ENCODE measurements around the gene KANK4.

Gene KANK4

GRCh38 chr1:62304515-62304914 is 14.7 kb downstream of the KANK4 start:
- DNase-seq: no peak

DNA sequence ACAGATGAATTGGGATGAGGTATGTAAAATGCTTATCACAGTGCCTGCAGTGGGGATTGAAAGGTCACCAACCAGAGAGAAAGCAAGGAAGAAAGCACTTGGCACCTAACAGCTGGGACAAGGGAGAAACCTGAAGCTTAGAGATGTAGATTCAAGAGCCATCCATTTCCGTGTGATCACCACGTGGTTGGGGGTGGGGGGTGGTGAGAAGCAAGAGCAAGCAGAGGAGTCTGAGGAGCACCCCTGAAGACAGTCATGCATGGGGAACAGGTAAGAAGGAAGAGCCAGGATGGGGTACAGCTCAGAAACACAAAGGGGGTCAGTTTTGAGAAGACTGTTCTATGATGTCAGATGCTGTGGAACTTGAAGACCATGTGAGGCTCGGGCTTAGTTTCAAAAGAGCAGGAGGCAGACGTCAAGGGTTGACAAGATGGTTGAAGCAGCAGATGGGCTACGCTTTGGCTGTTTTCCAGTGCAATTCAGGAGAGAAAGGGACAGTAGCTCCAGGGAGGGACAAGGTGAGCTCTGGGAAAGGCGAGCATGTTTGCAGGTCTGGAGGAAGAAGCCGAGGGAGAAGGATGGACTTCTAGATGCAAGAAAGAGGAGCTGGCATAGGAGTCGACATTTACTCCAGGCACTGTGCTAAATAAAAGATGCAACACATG is 17.4 kb downstream of the KANK4 start:
- DNase-seq: no peak

GRCh38 chr1:62299426-62300200 is 19.6 kb downstream of the KANK4 start:
- no peak for DNase-seq

DNA sequence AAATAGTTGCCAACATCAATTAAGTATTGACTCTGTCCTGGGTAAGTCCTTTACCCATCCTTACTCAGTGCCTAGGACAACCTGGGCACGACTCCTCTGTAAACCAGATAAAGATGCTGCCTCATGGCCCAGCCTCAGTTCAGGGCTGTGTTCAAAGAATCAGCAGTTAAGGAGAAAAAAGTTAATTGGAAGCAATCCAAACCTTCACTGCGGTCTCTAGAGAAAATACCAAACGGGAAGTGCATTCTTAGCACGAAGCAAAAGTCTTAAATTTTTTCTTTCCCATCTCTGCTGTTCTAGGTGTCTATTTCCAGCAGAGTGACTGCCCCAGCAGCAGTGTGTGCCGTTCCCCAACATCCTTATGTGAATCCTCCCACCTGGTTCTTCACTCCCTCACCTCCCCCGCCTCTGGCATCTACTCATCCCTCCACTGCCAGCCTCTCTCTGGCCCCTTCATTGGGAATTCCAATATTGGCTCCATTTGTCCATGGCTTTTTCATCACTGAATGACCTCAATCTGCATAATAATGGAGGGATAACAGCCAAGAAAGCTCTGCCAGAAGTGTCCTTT is 23.2 kb downstream of the KANK4 start:
- DNase-seq: no peak

DNA sequence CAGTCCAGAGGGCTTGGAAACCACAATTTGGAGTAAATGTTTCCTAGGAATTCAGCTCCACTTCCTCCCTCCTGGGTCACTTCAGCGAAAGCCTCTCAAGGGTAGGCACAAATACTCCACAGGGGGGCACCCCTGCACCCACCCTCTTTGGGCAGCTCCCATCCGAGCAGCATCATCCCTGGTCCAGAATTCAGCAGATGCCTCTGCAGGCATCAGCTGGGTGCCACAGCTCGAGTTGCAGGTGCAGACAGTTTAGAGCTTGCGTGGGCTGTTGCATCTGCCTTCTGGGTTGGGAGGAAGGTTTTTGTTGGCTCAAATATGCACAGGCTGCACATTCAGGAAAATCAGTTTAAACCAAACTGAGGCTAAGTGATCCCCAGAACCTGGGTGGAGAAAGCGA is 25.0 kb downstream of the KANK4 start:
- no peak for DNase-seq

GRCh38 chr1:62288662-62289061 is 30.6 kb downstream of the KANK4 start:
- DNase-seq: no peak

DNA sequence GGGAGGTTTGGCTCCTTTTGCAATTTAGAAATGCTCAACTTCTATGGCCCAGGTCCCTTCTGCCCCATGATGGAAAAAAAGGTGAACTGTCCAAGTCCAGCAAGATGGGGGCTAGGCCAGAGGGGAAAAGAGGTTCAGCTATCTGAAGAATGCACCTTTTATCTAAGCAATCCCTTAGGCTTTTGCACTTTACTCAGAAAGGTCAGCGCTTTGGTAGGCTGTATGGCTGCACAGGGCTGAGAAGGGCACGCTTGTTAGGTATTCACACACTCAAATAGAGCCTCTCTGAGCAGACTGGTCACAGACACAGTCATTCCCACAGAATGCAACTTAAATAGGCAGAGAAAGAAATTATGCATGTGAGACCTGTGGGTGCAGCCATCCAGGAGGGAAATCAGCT is 31.0 kb downstream of the KANK4 start:
- DNase-seq: no peak

GRCh38 chr1:62286786-62287224 is 32.4 kb downstream of the KANK4 start:
- no peak for DNase-seq

GRCh38 chr1:62285984-62286785 is 33.0 kb downstream of the KANK4 start:
- no peak for DNase-seq

- no peak for DNase-seq
These were observed 33.8 kb downstream of the KANK4 start for GRCh38 chr1:62285440-62285839.

GRCh38 chr1:62283986-62284385 is 35.2 kb downstream of the KANK4 start:
- DNase-seq: no peak

- no peak for DNase-seq
These were observed 36.1 kb downstream of the KANK4 start for GRCh38 chr1:62282909-62283755.

DNA sequence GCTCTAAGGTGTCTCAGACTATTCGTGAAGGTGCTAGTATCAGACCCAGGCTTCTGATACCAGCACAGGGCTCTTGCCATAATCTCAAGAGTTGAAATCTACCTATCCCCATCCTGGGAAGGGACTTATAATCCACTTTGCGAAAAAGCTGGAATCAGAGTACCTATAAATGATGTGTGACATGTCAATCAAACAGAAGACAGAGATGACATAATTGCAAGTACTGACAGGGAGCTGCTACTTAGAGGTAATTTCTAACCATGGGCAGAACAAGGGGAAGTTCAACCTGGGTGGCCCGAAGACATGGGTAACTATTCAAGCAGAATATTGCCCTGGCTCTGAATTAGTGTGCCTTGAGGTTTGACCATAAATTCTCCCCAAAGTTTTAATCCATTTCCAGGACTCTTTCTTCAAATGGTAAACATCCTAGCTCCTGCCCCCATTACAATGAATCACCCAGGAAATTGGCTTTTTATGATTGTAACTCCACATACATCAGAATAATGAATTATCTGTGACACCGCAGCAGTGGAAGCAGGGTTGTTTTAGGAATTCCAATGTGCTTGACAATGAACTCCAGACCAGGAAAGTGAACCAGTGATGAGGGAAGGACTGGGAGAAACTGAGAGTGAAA is 37.2 kb downstream of the KANK4 start:
- DNase-seq: no peak

DNA sequence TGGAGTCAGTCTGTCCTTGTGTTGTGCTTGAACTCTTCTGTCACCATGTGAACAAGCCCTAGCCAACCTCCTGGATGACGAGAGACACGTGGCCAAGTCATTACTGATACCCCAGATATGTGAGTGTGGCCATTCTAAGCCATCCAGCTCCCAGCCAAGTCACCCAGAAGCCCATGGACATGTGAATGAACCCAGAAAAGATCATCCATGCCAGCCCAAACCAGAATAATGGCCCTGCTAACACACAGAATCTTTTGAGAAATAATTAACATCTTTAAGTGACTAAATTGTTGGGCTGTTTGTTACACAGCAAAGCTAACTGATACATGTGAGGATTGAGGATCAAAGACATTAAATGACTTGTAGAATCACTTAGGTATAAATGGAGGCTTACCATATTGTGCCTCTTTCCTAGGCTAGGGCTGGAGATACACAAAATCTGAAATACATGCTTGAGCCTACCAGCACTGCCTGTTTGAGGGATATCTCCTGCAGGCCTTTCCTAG is 38.2 kb downstream of the KANK4 start:
- DNase-seq: no peak

DNA sequence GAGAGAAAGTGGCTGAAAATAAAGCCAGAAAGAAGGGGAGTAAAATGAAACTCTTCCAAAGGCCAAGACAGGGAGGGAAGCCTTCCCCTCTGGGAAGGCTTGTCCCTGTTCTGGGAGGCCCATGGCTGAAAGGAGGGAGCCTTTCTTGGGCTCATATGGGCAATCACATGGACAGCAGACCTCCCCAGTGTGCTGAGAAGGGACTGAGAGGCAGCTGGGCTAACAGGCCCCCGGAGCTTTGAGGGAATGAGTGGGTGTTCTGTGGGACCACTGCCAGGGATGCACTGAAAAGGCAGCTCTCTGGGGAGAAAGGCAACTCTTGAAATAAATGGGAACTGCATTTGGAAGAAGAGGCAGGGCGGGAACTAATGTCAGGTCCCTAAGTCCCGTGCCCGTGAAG is 39.1 kb downstream of the KANK4 start:
- no peak for DNase-seq

DNA sequence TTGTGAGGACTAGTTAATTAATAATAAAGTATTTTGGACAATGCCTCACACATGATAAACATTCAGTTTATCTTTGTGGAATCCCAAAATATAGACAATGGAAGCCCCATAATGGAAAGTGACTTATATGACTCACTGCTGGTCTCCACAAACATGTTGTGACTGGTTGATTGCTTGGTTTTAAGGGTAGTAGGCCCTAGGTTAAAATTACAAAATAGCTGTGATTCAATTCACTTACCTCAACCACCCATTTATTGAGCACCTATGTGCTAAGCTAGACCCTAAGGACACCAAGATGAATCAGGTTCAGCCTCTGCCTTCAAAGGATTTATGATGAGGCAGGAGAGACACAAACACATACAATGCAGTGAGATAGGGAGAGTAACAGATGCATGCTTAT is 42.4 kb downstream of the KANK4 start:
- DNase-seq: no peak

DNA sequence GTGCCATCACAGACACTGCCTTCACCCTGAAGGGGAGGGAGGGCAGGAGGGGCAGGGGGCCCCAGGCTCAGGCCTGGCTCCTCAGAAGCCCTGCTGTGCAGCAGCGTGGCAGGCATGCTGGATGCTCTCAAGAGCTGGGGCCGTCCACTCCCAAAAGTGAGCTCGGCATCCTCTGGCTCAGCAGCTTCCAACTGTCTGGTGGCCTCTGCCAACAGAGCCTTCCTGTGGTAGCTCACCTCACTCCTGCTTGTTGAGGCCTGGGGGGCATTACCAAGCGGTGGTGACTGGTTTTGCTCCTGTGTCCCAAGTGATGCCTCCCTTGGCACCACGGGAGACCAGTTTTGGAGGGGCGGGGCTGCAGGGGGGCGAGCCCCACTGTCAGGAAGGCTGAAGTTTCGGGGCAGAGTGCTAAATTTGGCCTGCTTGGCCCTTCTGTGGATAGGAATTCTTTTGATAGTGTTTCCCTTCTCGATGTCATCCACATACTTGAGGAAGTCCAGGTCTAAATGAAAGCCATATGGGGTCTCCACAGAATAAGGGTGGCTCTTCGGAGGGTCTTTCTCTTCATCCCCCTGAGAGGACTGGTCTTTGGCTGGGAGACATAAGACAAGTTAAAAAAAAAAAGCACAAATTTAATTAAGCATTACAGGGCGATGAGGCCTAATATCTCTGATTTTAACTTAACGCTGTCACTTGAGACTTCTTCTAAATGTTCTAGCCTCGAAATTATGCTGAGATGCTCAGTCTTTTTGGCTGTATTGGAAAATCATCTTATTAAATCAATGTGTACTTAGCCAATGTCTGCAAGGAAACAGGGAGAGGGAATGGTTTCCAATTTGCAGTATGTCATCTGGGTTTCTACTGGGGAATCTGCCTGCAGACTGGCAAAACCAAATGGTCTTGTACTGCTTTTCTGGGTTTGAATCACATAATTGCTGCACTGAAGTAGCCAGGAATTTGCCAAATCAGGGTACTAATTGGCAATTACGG is 44.4 kb downstream of the KANK4 start:
- no peak for DNase-seq

DNA sequence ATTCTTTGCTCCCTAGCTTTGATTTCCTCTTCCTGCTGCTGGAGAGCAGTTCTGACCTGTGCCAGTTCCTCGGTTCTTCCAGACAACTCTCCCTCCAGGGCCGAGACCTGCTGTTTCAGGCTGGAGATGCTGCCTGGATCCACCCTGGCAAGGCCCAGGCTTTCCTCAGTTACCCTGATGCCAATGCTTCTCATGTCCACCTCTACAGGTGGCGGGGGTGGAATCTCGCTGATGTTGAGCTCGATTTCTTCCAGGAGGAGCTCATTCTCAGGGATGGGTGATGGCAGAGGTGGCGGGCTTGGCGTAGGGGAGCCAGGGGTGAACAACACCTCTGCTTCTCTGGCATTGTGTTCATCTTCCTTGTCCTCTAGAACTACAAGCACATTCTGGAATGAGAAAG is 45.3 kb downstream of the KANK4 start:
- DNase-seq: no peak

- DNase-seq: peak; percentile 26
These were observed 47.1 kb downstream of the KANK4 start for GRCh38 chr1:62271948-62272728.

DNA sequence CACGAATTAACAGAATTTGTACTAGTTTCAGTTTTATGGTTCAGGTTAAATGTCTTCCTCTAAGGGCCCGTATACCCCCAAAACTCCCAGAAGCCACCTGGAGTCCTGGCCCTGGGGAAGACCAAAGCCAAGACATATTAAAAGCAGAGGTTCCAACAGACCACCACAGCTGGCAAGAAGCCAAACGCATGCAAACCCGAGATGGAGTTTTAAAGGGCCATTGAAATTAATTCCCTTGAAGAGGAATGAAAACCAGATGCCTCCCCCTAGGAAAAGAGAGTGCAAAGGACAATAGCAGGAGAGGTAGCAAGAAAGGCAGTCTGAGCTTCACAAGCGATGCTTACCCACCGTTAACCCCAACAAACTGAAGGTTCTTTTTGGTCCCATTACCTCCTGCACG is 48.1 kb downstream of the KANK4 start:
- DNase-seq: no peak
